ENCODE results near the gene CABP4.
"Not testable (repeated sequence)": the region's sequence is repeated elsewhere in the genome, so short reads cannot be mapped to it uniquely, and the experiment has no call there.

Gene CABP4

DNA sequence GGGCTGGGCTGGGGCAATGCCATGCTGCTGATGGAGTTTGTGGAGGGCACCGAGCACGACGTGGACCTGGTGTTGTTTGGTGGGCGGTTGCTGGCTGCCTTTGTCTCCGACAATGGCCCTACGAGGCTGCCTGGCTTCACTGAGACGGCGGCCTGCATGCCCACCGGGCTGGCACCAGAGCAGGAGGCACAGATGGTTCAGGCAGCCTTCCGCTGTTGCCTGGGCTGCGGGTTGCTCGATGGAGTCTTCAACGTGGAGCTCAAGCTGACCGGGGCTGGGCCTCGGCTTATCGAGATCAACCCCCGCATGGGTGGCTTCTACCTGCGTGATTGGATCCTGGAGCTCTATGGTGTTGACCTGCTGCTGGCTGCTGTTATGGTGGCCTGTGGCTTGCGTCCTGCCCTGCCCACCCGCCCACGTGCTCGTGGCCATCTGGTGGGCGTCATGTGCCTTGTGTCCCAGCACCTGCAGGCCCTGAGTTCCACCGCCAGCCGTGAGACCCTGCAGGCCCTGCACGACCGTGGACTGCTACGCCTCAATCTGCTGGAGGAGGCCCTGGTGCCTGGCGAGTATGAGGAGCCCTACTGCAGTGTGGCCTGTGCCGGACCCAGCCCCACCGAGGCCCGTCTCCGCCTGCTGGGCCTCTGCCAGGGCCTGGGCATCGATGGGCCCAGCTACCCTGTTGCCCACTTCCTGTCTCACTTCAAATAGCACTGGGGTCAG is 31.1 kb upstream of the CABP4 start:
- TF ChIP-seq, protein P1, sequence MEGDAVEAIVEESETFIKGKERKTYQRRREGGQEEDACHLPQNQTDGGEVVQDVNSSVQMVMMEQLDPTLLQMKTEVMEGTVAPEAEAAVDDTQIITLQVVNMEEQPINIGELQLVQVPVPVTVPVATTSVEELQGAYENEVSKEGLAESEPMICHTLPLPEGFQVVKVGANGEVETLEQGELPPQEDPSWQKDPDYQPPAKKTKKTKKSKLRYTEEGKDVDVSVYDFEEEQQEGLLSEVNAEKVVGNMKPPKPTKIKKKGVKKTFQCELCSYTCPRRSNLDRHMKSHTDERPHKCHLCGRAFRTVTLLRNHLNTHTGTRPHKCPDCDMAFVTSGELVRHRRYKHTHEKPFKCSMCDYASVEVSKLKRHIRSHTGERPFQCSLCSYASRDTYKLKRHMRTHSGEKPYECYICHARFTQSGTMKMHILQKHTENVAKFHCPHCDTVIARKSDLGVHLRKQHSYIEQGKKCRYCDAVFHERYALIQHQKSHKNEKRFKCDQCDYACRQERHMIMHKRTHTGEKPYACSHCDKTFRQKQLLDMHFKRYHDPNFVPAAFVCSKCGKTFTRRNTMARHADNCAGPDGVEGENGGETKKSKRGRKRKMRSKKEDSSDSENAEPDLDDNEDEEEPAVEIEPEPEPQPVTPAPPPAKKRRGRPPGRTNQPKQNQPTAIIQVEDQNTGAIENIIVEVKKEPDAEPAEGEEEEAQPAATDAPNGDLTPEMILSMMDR (IDR thresholded peaks at IDR 0.05; ENCODE audit: low read depth, low read length) = no peak
- no peak for DNase-seq (ENCODE audit: low read depth in 2 of 2)
- no peak overlapping the region for H3K4me3 ChIP-seq (replicated peaks in 1 of 2; ENCODE audit: low read depth in 2 of 2, low read length in 2 of 2)

DNA sequence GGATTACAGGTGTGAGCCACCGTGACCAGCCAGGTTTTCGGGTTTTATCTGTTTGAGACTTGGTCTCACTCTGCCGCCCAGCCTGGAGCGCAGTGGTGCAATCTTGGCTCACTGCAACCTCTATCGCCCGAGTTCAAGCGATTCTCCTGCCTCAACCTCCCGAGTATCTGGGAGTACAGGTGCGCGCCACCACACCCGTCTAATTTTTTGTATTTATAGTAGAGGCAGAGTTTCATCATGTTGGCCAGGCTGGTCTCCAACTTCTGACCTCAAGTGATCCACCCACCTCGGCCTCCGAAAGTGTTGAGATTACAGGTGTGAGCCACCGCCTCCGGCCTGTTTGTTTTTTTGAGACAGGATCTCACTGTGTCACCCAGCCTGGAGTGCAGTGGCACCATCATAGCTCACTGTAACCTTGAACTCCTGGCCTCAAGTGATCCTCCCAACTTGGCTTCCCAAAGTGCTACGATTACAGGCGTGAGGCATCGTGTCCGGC is 27.7 kb upstream of the CABP4 start:
- DNase-seq (ENCODE audit: low read depth in 2 of 2) = not testable (repeated sequence)
- H3K4me3 ChIP-seq (replicated peaks in 1 of 2; ENCODE audit: low read depth in 2 of 2, low read length in 2 of 2) = peak overlapping the region; percentile 91 to 95

DNA sequence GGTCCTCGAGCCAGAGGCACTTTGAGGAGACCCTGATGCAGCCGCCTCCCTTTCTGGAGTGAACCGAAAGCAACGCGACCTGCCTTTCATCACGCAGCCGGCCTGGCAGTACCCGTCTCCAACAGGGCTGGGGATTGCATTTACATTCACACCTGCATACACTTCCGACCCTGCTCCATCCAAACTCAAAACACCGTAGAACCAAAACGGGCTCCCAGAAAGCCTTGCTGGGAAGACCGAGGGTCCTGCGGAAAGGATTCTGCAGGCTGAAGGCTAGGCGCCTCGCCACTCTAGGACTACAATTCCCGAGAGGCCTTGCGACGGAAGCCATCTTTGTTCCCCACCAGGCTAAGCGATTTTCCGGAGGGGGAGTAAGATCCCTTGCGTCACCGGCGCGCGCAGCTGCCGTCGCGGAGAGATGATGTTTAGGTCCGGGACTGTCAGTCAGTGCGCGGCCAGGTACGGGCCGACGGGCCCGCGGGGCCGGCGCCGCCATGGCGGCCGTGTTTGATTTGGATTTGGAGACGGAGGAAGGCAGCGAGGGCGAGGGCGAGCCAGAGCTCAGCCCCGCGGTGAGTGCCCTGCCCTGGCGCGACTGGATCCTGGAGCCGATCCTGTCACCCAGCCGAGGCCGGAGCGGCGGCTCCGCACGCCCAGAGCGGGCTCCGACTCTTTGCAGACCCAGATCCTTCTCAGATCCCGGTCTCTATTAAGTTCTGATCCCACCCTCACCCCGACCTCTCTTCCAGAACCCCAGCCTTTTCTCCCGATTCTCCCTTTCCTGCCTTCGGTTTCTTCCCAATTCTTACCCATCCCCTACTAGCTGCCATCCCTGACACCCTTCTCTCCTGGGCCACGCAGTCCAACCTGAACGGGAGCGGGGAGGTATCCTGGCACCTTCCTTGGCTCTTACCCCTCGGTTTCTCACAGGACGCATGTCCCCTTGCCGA is 26.8 kb upstream of the CABP4 start, which contains the start of gene RPS6KB2:
RPS6KB2 (plus strand) TSS at position 443 of the 950 bp plus-strand sequence; CDS start at position 495, 52 bp downstream.
- peak within 1 kb of the TSS; percentile 91 to 95 for H3K4me3 ChIP-seq (replicated peaks in 1 of 2; ENCODE audit: low read depth in 2 of 2, low read length in 2 of 2)
- TF ChIP-seq, protein P1 (IDR thresholded peaks at IDR 0.05; ENCODE audit: low read depth, low read length) = no peak

DNA sequence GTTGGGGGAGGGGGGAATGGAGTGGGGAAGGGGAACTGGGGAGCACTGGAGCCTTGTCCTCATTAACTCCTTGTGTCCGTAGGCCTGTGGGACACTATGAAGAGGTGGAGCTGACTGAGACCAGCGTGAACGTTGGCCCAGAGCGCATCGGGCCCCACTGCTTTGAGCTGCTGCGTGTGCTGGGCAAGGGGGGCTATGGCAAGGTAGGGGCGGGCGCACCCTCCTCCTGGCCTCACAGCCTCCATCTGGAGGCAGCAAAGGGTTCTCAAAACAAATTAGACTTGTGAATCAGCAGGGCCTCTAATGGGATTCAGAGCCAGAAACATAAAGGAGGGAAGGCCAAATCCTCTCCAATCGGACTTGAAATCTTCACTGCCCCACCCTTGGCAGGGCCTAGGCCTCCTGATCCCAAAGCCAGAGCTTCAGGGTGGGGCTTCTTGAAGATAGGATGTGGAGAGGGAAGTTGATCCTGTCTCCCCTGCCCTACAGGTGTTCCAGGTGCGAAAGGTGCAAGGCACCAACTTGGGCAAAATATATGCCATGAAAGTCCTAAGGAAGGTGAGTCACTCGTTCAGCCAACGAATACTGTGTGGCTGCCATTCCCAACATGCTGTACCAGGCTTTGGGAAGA is 26.0 kb upstream of the CABP4 start:
- TF ChIP-seq, protein P1 (IDR thresholded peaks at IDR 0.05; ENCODE audit: low read depth, low read length) = no peak
- peak overlapping the region; percentile 91 to 95 for H3K4me3 ChIP-seq (replicated peaks in 1 of 2; ENCODE audit: low read depth in 2 of 2, low read length in 2 of 2)
- no peak for DNase-seq (ENCODE audit: low read depth in 2 of 2)

More for the DNA sequence above, 26.8 kb upstream of the CABP4 start, which contains the start of gene RPS6KB2:
- DNase-seq (ENCODE audit: low read depth in 2 of 2) = peak; percentile 98

DNA sequence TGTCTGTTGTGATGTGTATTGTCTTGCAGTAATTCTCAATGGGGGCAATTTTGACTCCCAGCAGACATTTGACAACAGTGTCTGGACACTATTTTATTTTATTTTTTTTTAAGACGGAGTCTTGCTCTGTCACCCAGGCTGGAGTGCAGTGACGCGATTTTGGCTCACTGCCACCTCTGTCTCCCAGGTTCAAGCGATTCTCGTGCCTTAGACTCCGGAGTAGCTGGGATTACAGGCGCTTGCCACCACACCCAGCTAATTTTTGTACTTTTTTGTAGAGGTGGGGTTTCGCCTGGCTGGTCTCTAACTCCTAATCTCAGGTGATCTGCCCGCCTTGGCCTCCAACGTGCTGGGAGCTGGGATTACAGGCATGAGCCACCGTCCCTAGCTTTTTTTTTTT is 25.4 kb upstream of the CABP4 start:
- DNase-seq (ENCODE audit: low read depth in 2 of 2) = no peak
- TF ChIP-seq, protein P1 (IDR thresholded peaks at IDR 0.05; ENCODE audit: low read depth, low read length) = no peak
- H3K4me3 ChIP-seq (replicated peaks in 1 of 2; ENCODE audit: low read depth in 2 of 2, low read length in 2 of 2) = peak overlapping the region in 1 of 2 donors; percentile 95

DNA sequence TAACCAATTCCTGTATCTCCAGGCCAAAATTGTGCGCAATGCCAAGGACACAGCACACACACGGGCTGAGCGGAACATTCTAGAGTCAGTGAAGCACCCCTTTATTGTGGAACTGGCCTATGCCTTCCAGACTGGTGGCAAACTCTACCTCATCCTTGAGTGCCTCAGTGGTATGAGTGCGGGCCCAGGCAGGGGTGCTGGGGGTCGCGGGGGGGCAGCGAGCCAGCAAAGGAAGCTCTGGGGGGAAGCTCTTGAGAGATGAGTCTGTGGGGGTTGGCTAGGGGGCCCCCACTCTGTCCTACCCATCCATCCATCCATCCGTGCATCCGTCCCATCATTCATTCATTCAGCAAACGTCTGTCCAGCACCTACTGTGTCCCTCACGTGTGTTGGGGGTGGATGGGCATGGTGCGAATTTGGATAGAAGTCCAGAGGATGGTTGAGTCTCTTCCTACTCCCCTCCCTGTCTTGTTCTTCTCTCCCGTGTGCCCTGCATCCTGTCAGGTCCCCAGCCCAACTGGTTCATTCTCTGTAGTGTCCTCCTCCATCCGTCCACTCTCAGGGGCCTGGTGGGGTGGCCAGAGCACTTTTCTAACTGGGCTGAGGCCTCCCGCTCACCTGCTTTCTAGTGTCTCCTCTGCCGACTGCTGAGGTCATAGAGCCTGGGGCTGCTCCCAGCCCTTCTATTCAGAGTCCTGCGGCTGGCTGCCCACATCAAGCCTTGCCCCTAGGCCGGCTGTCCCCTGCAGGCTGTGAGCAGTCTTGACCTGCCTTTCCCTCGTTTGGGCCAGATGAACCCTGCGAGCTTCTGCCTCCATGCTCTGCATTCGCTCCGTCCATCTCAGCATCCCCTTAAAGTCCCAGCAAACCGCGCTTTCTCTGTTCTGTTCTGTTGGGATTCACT is 23.6 kb upstream of the CABP4 start:
- TF ChIP-seq, protein P1 (IDR thresholded peaks at IDR 0.05; ENCODE audit: low read depth, low read length) = no peak
- H3K4me3 ChIP-seq (replicated peaks in 1 of 2; ENCODE audit: low read depth in 2 of 2, low read length in 2 of 2) = no peak overlapping the region
- DNase-seq (ENCODE audit: low read depth in 2 of 2) = no peak

Measured in cardiac fibroblast (primary cell).